Measurements from ENCODE around the gene MEGF10. TPM values are rescaled to one million over a fixed set of nuclear protein-coding genes. Genes with fewer than 3 reads are reported as not detected.

The MEGF10 gene
- total RNA-seq, 2 donors from 2014 or later: 0.56 TPM; not detected in 1

GRCh38 chr5:127418367-127418766 lies 127.8 kb downstream of the MEGF10 start:
- Mint-ChIP-seq H3K4me1 (ENCODE audit: low read depth) (no peaks in the 10 kb centered on the region), H3K4me3 (no peak overlapping the region), H3K9me3 (no peaks in the 10 kb centered on the region), H3K36me3 (ENCODE audit: insufficient read depth in 2 of 2) (no peaks in the 10 kb centered on the region), H3K27me3 (ENCODE audit: low read depth) (no peaks in the 10 kb centered on the region), H3K27ac (no peak overlapping the region)
- DNase-seq (no peak), ATAC-seq (replicated peaks in 1 of 2) (no peak)

GRCh38 chr5:127418974-127419682 lies 128.5 kb downstream of the MEGF10 start:
- Mint-ChIP-seq H3K27ac (no peak overlapping the region), H3K36me3 (ENCODE audit: insufficient read depth in 2 of 2) (no peaks in the 10 kb centered on the region), H3K4me3 (no peak overlapping the region), H3K27me3 (ENCODE audit: low read depth) (no peaks in the 10 kb centered on the region), H3K9me3 (no peaks in the 10 kb centered on the region), H3K4me1 (ENCODE audit: low read depth) (no peaks in the 10 kb centered on the region)
- DNase-seq (no peak), ATAC-seq (replicated peaks in 1 of 2) (no peak)

DNA sequence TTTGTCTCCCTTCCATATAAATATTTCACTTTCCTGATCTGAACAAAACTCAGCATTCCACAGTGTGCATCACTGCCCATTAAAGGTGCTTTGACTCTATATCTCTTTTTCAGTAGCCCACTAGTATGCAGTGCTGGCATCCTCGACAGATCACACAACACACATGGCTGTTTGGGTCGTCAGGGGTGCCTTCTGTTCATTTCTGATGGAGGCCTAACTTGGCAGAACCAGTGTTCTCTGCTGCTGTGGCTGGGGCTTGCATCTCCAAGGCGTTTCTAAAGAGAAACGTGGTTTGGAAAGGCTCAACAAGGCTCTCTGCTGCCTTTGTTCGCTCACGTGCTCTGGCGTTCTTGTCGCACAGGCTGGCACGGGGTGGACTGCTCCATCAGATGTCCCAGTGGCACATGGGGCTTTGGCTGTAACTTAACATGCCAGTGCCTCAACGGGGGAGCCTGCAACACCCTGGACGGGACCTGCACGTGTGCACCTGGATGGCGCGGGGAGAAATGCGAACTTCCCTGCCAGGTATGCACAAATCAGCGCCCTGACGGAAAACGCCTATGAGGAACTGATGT lies 129.2 kb downstream of the MEGF10 start:
- H3K4me3 Mint-ChIP-seq: no peak overlapping the region
- ATAC-seq (replicated peaks in 1 of 2): no peak

GRCh38 chr5:127420758-127421157 lies 130.2 kb downstream of the MEGF10 start:
- DNase-seq (no peak), ATAC-seq (replicated peaks in 1 of 2) (no peak)
- Mint-ChIP-seq H3K4me3 (no peak overlapping the region), H3K36me3 (ENCODE audit: insufficient read depth in 2 of 2) (no peaks in the 10 kb centered on the region), H3K4me1 (ENCODE audit: low read depth) (no peaks in the 10 kb centered on the region), H3K9me3 (no peaks in the 10 kb centered on the region), H3K27ac (no peak overlapping the region), H3K27me3 (ENCODE audit: low read depth) (peaks cover 11% of the 10 kb centered on the region)

More for the DNA sequence above, 129.2 kb downstream of the MEGF10 start:
- no peak overlapping the region for H3K27ac Mint-ChIP-seq
- DNase-seq: no peak
- no peaks in the 10 kb centered on the region for H3K4me1 Mint-ChIP-seq (ENCODE audit: low read depth)
- peaks cover 4% of the 10 kb centered on the region for H3K27me3 Mint-ChIP-seq (ENCODE audit: low read depth)
- H3K9me3 Mint-ChIP-seq: no peaks in the 10 kb centered on the region
- H3K36me3 Mint-ChIP-seq (ENCODE audit: insufficient read depth in 2 of 2): no peaks in the 10 kb centered on the region

GRCh38 chr5:127421471-127421870 lies 130.9 kb downstream of the MEGF10 start:
- H3K4me1 Mint-ChIP-seq (ENCODE audit: low read depth): no peaks in the 10 kb centered on the region
- no peak for DNase-seq
- H3K36me3 Mint-ChIP-seq (ENCODE audit: insufficient read depth in 2 of 2): no peaks in the 10 kb centered on the region
- no peak for ATAC-seq (replicated peaks in 1 of 2)
- no peak overlapping the region for H3K4me3 Mint-ChIP-seq
- H3K27me3 Mint-ChIP-seq (ENCODE audit: low read depth): peaks cover 11% of the 10 kb centered on the region
- H3K27ac Mint-ChIP-seq: no peak overlapping the region
- H3K9me3 Mint-ChIP-seq: no peaks in the 10 kb centered on the region

DNA sequence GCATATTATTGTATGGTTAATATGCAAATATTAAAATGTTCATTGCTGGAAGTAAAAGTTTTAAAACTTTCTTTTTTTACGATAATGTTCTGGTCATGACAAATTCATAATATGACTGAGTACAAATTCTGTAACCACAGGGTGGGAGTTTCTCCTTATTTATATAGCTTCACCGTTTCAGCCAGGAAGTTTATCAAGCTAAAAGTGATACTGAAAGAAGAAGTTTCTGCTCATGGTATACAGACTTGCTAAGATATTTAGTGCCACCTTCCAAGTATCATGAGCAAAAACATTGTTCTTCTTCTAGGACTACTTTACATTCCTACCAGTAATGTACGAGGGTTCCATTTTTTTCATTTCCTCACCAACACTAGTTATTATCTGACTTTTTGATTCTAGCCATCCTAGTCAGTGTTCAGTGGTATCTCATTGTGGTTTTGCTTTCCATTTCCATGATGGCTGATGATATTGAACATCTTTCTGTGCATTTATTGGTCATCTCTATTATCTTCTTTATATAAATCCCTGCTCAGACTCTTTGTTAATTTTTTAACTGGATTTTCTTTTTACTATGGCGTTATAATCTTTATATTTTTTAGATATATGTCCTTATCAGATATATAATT lies 132.7 kb downstream of the MEGF10 start:
- peaks cover 11% of the 10 kb centered on the region for H3K27me3 Mint-ChIP-seq (ENCODE audit: low read depth)
- no peaks in the 10 kb centered on the region for H3K4me1 Mint-ChIP-seq (ENCODE audit: low read depth)
- ATAC-seq (replicated peaks in 1 of 2): no peak
- H3K27ac Mint-ChIP-seq: no peak overlapping the region
- no peak overlapping the region for H3K4me3 Mint-ChIP-seq
- H3K9me3 Mint-ChIP-seq: no peaks in the 10 kb centered on the region
- no peaks in the 10 kb centered on the region for H3K36me3 Mint-ChIP-seq (ENCODE audit: insufficient read depth in 2 of 2)
- DNase-seq: no peak

DNA sequence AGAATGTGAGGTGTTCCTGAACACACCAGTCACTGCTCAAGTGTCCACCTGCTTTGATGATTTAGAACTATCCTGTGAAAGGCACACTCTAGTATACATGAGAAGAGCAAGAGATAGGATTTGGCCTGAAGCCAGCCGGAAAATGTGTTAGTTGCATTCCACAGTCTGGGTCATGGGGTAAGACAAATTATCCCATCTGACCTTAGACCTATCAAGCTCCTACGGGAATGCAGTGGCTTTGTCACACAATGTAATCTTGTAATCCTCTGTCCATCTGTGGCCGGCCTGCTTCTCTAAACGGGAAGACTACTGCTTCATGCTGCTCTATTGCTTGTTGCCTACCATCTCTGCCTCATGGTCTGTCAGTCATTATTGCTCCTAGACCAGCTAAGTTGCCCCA lies 134.4 kb downstream of the MEGF10 start:
- Mint-ChIP-seq H3K36me3 (ENCODE audit: insufficient read depth in 2 of 2) (no peaks in the 10 kb centered on the region), H3K9me3 (no peaks in the 10 kb centered on the region), H3K27ac (no peak overlapping the region), H3K4me3 (no peak overlapping the region), H3K4me1 (ENCODE audit: low read depth) (no peaks in the 10 kb centered on the region), H3K27me3 (ENCODE audit: low read depth) (peaks cover 17% of the 10 kb centered on the region)
- DNase-seq (no peak), ATAC-seq (replicated peaks in 1 of 2) (no peak)

DNA sequence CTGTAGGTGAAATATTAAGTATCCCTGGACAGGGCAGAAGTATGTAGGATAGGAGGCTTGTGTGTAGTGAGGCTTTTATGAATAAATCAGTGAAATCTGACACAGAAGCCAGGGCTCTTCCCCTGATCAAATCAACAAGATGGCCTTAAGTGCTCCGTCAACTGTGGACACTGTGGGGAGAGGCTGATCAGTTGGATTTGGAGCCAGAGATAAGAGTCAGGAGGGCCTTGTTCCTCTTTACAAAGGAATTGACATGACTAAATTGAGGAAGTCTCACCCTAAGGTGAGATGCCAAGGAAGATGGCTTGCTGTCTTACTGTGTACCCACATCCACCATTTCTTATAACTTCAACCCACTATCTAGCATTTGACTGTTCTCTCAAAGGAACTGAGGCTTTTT lies 135.3 kb downstream of the MEGF10 start:
- H3K9me3 Mint-ChIP-seq: no peaks in the 10 kb centered on the region
- H3K36me3 Mint-ChIP-seq (ENCODE audit: insufficient read depth in 2 of 2): no peaks in the 10 kb centered on the region
- no peak overlapping the region for H3K27ac Mint-ChIP-seq

GRCh38 chr5:127426661-127427060 lies 136.1 kb downstream of the MEGF10 start:
- no peaks in the 10 kb centered on the region for H3K36me3 Mint-ChIP-seq (ENCODE audit: insufficient read depth in 2 of 2)
- peaks cover 18% of the 10 kb centered on the region for H3K27me3 Mint-ChIP-seq (ENCODE audit: low read depth)
- no peaks in the 10 kb centered on the region for H3K9me3 Mint-ChIP-seq
- DNase-seq: no peak
- no peak overlapping the region for H3K4me3 Mint-ChIP-seq
- no peak for ATAC-seq (replicated peaks in 1 of 2)
- H3K4me1 Mint-ChIP-seq (ENCODE audit: low read depth): no peaks in the 10 kb centered on the region
- H3K27ac Mint-ChIP-seq: no peak overlapping the region

More for the DNA sequence above, 135.3 kb downstream of the MEGF10 start:
- Mint-ChIP-seq H3K4me1 (ENCODE audit: low read depth) (no peaks in the 10 kb centered on the region), H3K27me3 (ENCODE audit: low read depth) (peaks cover 18% of the 10 kb centered on the region), H3K4me3 (no peak overlapping the region)
- no peak for ATAC-seq (replicated peaks in 1 of 2)
- DNase-seq: no peak

DNA sequence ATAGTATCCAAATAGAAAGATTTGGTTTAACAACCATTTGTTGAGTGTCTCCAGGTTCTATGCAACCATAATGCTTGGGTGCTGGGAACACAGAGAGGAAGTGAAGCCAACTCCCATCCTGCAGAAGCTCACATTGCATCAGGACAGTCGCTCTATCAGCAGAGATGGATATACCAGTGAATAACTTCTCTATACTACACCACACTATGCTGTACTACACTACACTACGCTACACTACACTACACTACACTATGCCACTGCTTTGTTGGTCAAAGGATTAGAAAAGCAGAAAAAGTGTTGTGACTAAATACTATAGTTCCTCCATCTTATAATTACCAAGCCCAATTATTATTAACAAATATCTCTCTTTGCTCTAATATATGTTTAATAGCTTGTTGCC lies 137.7 kb downstream of the MEGF10 start:
- Mint-ChIP-seq H3K9me3 (no peaks in the 10 kb centered on the region), H3K27me3 (ENCODE audit: low read depth) (peaks cover 18% of the 10 kb centered on the region), H3K27ac (no peak overlapping the region), H3K36me3 (ENCODE audit: insufficient read depth in 2 of 2) (no peaks in the 10 kb centered on the region), H3K4me1 (ENCODE audit: low read depth) (no peaks in the 10 kb centered on the region), H3K4me3 (no peak overlapping the region)
- ATAC-seq (replicated peaks in 1 of 2): no peak
- no peak for DNase-seq

DNA sequence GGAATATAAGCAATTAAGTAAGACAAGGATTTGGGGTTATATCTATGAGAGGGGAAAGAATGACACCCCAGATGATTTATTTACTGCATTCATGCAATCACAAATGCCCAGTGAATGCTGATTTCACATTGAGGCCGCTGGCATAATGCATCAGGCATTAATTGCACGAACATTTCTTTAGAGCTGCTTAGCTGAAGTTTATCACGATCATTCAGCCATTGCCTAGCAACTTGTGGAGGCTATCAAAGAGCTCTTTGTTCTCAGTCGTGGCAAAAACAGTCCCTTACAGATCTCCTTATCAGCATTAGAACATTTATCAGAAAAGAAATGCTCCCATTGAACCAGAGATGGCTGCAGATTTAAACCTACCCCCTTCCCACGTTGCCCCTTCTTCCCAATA lies 138.2 kb downstream of the MEGF10 start:
- H3K9me3 Mint-ChIP-seq: no peaks in the 10 kb centered on the region
- H3K27ac Mint-ChIP-seq: no peak overlapping the region
- DNase-seq: no peak
- no peaks in the 10 kb centered on the region for H3K36me3 Mint-ChIP-seq (ENCODE audit: insufficient read depth in 2 of 2)
- no peak overlapping the region for H3K4me3 Mint-ChIP-seq
- H3K4me1 Mint-ChIP-seq (ENCODE audit: low read depth): no peaks in the 10 kb centered on the region
- H3K27me3 Mint-ChIP-seq (ENCODE audit: low read depth): peaks cover 18% of the 10 kb centered on the region
- no peak for ATAC-seq (replicated peaks in 1 of 2)

GRCh38 chr5:127429928-127430327 lies 139.3 kb downstream of the MEGF10 start:
- ATAC-seq (replicated peaks in 1 of 2) (no peak), DNase-seq (no peak)
- Mint-ChIP-seq H3K27ac (no peak overlapping the region), H3K36me3 (ENCODE audit: insufficient read depth in 2 of 2) (no peaks in the 10 kb centered on the region), H3K9me3 (no peaks in the 10 kb centered on the region), H3K4me1 (ENCODE audit: low read depth) (no peaks in the 10 kb centered on the region), H3K27me3 (ENCODE audit: low read depth) (peaks cover 13% of the 10 kb centered on the region), H3K4me3 (no peak overlapping the region)

- Mint-ChIP-seq H3K4me3 (no peak overlapping the region), H3K9me3 (no peaks in the 10 kb centered on the region), H3K27ac (peak overlapping the region; percentile 4), H3K27me3 (ENCODE audit: low read depth) (peaks cover 7% of the 10 kb centered on the region), H3K4me1 (ENCODE audit: low read depth) (no peaks in the 10 kb centered on the region), H3K36me3 (ENCODE audit: insufficient read depth in 2 of 2) (no peaks in the 10 kb centered on the region)
- ATAC-seq (replicated peaks in 1 of 2) (no peak), DNase-seq (no peak)
Measured at GRCh38 chr5:127430627-127431026, 140.0 kb downstream of the MEGF10 start.
